ENCODE data around the gene TTBK2.
"Not testable (repeated sequence)": the region's sequence is repeated elsewhere in the genome, so short reads cannot be mapped to it uniquely, and the experiment has no call there.

Gene TTBK2

DNA sequence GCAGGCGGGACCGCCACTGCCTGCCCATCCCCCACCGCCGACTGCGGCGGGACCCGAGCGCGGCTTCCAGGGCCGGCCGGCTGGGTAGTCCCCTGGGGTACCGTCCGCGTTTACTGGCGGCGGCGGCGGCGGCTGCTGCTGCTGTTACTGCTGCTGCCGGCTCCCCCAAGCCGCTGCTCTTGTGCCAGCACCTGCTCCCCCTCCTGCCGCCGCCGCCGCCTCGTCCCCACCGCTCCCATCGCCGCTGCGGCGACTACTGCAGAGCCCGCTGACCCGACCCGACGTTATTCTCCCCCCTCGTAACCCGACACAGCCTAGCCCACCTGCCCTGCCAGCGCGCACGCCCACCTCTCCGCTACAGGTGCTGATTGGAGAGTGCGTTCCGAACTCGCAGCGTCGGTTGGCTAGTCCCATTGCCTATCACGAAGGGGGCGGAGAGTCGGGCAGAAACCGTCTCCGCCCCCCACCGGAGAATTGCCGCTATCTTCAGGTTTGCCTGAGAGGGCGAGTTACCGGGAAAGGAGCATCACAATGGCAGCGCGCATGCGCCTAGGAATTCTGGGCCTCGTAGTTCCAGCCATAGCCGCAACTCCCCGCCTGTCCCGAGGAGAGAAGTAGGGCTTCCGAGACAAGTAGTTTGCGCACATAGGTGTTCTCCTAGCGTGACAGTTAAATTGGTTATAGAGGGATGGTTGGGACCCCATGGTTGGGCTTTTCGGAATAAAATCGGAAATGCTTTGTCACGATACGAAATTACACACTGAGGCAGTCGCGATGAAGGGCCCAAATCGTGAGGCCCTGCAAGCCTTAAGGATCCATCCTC, at the start of gene TTBK2:
TTBK2 (minus strand) TSS at position 260 of the 823 bp plus-strand sequence. CDS start 42,161 bp downstream, outside the sequence.
- peak; percentile 96 for FAIRE-seq

DNA sequence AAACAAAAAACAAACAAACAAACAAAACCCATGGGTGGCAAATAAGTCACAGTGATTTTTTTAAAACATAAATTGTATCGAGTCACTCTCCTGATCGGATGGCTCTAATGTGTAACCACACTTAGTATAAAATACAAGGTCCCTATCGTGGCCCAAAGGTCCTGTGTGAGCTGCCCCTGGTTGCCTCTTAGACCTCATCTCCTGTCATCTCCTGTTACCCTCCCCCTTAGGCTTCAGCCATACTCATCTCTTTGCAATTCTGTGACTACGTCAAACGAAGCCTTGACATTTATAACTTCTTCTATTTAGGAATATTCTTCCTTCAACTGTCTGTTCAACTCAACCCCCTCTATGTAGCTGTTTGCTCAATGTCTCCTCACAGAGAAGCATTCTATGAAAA, 43.9 kb upstream of the TTBK2 start:
- FAIRE-seq, result no peak

DNA sequence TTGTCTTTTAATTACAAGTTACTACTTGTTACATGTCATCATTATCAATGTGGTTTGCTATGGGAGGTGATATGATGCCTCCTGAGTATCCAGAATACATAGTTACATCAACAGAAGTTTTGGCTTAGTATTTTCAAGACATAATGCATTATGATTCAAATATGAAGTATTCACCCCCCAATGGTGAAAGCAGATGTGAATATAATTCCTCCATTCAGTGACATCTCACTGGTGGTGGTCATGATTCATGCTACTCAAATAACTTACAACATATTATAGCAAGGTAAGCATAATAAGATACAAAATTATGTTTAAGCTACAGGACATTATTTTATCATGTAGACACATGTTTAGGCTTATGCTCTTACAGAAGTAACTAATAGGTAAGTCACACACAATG, 34.9 kb upstream of the TTBK2 start:
- FAIRE-seq, result no peak

DNA sequence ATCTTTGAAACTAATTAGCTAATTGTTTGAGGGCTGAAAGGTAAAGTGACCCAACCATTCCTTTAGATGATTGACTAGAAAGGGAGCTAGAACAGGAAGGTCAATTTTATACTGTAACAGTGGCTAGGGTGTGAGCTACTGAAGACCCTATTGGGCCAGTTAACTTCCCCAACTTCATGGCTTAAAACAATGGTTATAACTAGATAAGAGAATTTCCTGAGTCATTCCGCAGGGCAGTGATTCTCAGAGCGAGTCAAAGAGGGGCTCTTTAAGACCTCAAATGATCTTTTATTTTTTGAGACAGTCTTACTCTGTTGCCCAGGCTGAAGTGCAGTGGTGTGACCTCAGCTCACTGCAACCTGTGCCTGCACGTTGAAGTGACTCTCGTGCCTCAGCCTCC, 33.7 kb upstream of the TTBK2 start:
- no peak for FAIRE-seq

- FAIRE-seq, result not testable (repeated sequence)
Observed at GRCh38 chr15:42948898-42949297, 28.3 kb upstream of the TTBK2 start.

- no peak for FAIRE-seq
Observed at GRCh38 chr15:42940527-42940926, 19.9 kb upstream of the TTBK2 start.

DNA sequence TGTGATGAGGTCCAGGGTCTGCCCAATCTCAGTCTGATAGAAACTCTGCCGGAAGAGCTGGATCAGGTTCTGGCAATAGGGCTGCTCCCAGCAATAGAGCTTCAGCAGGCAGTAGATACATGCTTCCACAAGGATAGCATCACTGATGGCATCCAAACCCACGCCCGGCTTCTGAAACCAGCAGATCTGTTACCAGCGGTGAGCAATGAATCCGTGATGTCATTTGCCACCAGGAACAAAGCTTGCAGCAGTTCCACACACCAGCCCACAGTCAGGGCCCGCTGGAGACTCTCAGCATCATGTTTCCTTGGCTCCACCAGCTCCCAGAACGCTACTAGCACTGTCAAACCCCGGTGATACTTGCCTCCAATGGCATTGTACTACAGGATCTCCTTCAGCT, 19.3 kb upstream of the TTBK2 start:
- FAIRE-seq, result no peak

- no peak for FAIRE-seq
Observed at GRCh38 chr15:42937143-42937542, 16.6 kb upstream of the TTBK2 start.

DNA sequence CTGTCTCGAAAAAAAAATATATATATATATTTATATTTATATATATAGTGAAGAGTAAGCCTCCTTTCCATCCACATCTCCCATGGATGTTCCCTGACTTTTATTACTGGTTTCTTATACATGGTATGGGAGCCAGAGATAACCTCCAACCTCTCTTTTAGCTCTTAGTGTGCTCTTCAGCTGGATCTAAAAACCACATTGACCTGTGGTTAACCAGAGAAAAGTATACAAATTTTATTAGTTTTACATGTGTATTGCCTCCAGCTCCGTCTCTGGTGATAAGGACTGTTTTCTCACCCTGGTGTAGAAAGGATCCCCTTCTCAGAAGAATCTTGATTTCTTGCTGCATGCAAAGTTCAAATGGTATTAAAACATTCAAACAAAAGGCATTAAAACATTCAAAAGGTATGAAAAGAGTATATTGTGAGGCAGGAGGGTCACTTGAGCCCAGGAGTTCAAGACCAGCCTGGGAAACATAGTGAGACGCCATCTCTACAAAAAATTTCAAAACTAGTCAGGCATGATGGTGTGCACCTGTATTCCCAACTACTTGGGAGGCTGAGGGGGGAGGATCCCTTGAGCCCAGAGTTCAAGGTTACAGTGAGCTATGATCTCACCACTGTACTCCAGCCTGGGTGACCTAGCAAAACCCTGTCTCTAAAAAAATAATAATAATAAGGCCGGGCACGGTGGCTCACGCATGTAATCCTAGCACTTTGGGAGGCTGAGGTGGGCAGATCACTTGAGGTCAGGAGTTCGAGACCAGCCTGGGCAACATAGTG, 13.5 kb upstream of the TTBK2 start:
- FAIRE-seq, result no peak

DNA sequence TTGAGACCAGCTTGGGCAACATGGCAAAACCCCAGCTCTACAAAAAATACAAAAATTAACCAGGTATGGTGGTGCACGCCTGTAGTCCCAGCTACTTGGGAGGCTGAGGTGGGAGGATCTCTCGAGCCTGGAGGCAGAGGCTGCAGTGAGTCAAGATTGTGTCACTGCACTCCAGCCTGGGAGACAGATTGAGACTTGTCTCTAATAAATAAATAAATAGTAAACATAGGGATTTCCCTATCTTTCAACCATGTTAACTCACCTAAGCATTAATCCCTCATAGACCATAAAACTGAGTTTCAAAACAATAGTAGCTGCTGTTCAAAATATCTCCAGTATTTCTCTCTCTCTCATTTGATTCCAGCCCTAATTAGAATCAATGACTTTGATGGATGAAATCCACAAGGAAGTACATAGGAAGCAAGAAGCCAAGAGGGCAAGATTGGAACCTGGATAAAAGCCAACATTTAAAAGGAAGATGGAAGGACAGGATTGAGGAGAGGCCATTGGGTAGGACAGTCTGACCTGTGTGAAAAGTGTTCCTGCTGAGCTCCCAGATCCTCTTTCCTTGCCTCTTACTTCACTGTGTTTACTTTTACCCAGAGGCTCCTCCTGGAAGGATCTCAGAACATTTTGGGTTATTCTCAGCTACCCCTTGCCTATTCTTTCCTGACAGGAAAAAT, 12.4 kb upstream of the TTBK2 start:
- no peak for FAIRE-seq

GRCh38 chr15:42931702-42932486, 11.3 kb upstream of the TTBK2 start:
- FAIRE-seq, result no peak

GRCh38 chr15:42929306-42929848, 8.8 kb upstream of the TTBK2 start:
- FAIRE-seq, result no peak

DNA sequence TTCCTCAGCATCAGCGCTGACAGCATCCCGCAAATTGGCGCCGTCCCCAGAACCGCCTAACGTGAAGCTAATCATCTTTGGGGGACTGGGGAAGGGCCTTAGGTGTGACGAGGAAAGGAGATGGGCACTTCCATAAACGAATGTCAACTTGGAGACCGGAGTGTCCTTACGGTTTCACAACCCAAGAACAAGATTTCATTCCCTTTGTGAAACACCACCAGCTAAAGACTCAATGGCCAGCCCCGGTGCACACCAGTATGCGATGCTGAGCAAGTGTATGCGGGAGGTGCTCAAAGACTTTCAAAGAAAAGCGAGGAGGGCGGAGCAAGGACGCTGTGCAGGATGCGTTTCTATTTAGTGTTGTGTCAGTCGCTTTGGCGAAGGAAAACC, 759 bp upstream of the TTBK2 start:
- no peak for FAIRE-seq

GRCh38 chr15:42919799-42920518, 619 bp downstream of the TTBK2 start:
- no peak for FAIRE-seq

DNA sequence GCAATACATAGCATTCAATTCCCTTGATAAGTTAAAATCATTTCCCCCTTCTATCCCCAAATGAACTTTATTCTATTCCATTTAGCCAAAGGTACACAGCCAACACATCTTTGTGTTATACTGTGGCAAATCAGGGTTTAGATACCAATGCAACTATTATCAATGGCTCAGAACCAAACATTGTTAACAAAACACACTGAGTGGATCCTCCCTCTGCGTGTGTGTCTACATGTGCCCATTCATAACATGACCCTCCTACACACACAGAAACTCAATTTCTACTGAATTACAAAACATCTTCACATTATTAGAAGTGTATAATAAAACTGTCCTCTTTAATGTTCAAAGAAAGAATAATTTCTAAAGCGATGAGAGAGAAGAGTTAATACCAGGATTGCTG, 1.3 kb downstream of the TTBK2 start:
- no peak for FAIRE-seq

DNA sequence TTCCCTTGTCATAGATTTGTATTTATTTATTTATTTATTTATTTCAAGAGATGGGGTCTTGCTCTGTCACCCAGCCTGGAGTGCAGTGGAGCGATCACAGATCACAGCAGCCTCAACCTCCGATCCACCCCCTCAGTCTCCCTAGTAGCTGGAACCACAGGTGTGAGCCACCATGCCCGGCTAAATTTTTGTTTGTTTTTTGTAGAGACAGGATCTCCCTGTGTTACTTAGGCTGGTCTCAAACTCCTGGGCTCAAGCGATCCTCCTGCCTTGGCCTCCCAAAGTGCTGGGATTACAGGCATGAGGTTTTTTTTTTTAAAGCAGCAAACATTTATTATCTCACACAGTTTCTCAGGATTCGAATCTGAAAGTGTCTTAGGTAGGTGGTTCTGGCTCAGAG, 2.5 kb downstream of the TTBK2 start:
- no peak for FAIRE-seq

GRCh38 chr15:42915654-42916315, 4.8 kb downstream of the TTBK2 start:
- no peak for FAIRE-seq

DNA sequence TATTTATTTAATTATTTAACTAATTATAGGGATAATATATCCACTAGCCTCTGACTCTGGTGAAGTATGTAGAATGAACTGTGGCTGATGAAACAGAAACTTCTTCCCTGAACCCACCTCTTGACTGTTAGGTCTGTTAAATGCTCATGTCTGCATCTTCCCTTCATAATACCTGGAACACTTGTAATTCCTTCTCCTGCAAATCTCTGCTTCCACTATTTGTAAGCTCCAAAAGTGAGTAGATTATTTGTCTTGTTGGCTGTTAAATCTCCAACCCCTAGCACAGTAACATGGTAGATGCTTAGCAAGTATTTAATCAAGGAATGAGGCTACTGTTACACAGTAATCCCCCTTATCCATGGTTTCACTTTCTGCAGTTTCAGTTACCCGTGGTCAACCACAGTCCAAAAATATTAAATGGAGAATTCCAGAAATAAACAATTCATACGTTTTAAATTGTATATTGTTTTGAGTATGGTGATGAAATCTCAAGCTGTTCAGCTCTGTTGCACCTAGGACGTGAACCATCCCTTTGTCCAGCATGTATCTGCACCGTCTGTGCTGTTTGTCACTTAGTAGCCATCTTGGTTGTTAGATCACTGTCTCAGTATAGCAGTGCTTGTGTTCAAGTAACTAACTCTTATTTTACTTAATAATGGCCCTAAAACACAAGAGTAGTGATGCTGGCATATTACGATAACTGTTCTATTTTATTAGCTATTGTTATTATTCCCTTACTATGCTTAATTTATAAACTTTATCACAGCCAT, 5.7 kb downstream of the TTBK2 start:
- FAIRE-seq, result no peak

DNA sequence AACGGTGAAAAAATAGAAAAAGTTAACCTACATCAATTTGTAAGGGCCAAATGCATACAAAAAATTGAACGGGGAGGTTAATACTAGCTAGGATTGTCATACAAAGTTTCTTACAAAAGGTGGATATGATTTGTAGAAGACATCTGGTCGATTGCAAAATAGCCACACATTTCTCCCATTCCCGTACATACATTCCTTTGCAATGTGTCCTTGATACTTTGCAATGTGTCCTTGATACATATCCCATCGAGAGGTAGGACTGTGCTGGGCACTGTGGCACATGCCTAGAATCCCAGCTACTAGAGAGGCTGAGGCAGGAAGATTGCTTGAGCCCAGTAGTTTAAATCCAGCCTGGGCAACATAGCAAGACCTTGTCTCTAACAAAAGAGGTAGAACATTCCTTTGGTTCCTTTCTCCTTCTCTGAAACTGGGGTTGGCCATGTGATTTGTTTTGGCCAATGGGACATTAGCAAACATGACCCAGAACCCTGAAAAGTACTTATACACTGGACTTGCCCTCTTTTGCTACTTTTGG, 9.5 kb downstream of the TTBK2 start:
- no peak for FAIRE-seq

DNA sequence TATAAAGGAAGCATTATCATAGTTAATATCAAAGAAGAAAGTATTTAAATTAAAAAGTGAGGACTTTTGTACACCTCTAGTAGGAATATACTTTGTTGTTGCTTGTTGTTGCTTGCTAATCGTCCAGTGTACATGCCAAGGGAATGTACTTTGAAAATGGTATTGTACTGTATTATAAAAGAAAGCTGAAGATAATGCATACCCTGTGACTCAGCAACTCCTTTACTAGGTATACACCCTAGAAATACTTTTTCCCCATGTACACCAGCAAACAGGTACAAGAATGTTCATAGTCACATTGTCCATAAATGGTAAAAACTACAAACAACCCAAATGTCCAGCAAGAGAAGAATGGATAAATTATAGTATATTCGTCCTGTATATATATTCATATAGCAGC, 12.0 kb downstream of the TTBK2 start:
- FAIRE-seq, result no peak

Data from A204.1 (cell line).